HG02759 (cell line): Measurements from ENCODE around the gene COMT.
"Not testable (repeated sequence)": the region's sequence is repeated elsewhere in the genome, so short reads cannot be mapped to it uniquely, and the experiment has no call there.

ENCODE experiments used
- ATAC-seq: cut with Tn5 transposase; IDR thresholded peaks from one replicate; pipeline ENCODE4 v1.9.1; 2021; ENCODE audit warnings: mild to moderate bottlenecking, moderate library complexity; ENCODE audit not compliant: unreplicated experiment

COMT gene

DNA sequence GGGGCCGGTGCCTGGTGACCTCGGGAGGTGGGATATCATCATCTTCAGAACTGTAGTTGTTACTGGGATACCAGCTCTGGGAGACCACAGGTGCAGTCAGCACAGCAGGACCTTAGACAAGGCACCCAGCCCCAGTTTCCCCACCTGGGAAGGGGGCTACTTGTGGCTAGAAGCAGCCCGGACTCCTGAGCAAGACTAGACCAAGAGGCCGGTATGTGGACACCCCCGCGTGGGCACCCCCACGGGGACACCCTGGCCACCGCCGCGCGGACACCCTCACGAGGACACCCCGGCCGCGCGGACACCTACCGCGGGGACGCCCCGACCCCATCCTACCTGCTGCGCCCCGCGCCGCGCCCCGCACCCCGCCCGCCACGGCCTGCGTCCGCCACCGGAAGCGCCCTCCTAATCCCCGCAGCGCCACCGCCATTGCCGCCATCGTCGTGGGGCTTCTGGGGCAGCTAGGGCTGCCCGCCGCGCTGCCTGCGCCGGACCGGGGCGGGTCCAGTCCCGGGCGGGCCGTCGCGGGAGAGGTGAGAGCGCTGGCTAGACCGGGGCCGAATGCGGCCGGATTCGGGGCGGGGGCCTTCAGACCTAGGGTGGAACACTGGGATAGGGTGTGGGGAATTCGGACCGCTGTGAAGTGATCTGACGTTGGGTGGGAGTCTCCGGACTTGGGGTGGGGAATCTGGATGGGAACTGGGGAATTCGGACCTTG is at the start of gene COMT, which contains the start of gene TXNRD2:
Gene COMT (plus strand): TSS at position 408 of the 718 bp plus-strand sequence. CDS start 20,755 bp downstream, outside the sequence.
Gene TXNRD2 (minus strand): TSS at position 454 of the 718 bp plus-strand sequence. CDS start 15 bp downstream, at position 439.
- ATAC-seq: peak; percentile 69

DNA sequence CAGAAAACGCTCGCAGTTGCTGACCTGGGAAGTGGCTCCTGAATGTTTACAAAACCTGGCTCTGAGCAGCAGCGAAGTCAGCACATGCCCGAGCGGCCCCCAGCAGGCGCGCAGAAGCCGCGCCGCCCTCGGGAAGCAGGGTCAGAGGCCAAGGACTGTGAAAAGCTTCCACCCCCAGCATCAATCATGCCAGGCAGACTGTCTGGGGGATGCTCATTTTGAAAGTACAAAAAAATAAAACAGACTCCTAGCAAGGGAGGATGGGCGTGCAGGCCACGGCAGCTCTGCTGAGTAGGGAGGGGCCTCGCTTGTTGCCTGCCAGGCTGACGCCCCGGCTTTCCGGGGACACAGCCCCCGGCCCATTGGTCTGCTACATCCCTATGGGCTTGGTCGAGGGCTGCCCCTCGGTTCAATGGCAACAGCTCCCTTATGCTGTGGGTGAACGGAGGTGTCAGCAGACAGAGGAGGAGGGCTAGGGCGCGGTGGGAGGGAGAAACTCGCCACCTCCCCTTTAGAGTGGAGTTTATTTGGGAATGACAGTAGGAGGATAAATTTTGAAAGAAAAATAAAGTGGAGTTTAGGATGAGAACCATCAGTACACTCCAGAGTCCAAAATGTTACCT is 49.2 kb upstream of the COMT start:
- ATAC-seq: peak; percentile 27

GRCh38 chr22:19892925-19893324 is 48.6 kb upstream of the COMT start:
- ATAC-seq: no peak

DNA sequence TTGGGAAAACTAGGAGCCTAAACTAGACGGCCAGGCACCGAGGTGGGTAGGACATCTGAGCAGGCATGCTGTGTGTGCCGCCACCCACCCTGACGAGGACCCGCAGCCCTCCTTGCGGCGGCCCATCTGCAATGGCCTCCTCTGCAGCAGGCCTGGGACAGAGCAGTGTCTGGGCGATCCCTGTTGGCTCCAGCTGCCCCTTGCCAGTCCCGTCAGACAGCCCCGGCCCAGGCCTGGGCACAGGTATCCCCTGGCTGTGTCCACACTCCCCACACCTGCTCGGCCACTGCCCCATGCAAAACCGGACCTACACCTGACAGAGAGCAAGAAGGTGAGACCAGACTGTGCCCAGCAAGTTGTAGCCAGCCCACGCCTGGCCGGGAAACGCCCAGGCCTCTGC is 48.2 kb upstream of the COMT start:
- no peak for ATAC-seq

DNA sequence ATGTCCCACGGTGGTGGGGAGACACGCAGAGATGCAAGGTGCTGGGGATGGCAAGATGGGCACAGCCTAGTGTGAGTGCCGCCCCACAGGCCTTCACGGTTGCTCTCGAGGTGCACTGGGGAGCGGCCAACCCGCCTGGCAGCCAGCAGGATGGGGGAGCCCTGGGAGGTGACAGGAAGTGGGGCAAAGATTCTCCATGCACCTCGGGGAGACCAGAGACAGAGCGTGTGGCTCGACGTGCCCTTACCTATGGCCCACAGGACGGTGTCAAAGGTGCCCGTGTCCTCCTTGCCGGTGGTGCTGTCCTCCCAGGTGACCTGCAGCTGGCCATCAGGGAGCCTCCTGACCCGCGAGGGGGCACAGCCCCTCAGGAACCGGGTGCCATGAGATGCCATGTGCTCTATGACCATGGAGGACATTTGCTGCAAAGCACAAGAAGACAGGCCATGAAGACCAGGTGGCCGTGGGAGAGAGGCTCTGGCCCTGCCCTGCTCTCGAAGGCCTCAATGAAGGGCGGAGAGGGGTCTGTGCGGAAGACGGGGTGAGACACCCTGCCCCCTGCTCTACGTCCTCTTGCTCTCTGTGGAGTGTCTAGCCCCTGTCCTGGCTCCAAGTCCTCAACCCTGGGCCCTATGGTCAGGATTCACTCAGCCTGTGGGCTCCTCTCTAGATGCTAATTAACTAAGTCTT is 46.3 kb upstream of the COMT start:
- ATAC-seq: no peak

GRCh38 chr22:19896665-19897355 is 44.8 kb upstream of the COMT start:
- no peak for ATAC-seq

DNA sequence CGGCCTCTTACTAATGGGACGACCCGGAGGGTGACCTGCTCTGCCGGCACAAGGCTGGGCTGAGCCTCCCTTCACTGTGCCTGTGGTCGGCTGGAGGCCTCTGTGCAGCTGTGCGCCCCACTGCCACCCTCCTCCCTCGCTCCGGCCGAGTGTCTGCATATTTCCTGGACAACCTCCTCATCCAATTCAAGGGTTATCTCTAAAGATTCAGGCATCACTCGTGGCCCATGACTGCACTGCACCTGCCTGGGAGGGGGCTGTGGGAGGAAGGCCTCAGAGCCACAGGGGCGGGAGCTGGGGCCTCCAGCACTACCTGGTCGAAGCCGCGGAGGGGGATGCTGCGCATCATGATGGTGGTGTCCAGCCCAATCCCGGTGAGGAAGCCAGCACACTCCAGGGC is 43.8 kb upstream of the COMT start:
- ATAC-seq: no peak

DNA sequence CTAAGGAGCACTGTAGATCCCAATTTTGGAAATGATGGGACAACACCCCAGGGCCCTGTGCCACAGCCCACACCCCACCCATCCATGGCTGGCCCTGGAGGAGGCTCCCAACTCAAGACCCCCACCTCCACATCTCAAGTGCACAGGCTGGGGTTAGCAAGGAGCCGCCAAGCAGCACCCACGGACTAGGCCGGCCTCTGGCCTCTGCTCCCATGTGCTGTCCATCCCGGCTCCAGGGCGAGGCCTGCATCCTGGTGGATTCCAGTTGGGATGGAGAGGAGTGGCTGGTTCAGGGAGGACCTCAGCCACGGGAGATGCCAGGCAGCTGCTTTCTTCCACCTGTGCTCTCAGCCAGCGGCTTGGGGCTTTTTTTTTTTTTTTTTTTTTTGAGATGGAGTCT is 43.4 kb upstream of the COMT start:
- ATAC-seq: no peak

DNA sequence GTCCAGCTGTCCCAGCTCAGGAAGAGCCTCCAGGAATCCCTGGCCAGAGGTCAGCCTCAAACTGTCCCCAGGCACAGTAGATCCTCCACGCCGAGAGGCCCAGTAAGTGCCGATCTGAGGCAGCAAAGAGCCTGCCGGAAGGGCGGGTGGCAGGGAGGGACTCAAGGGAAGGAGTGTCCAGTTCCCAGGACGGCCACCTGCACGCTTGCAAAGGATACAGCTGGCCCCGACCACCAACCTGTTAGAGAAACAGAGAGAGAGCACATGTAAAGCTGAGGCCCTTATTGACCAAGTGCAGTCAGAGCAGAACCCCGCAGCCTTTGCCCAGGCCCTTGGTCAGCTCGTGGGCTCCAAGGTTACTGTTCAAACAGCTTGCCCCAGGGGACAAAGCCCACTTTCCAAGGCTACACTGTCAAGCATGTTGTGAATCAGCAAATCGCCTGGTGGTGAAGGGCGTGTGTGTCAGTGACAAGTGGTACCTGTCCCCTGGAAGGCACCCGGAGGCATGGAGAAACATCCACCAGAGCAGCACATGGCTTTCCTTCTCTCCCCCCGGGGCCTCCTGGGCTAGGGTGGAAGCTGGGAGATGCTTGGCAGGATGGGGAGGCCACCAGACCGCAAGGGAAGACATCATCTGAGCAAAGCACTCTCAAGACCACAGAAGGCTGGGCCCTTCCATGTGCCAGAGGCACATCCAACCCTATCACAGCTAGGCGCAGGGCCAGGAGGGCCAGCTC is 42.6 kb upstream of the COMT start:
- ATAC-seq: no peak

- no peak for ATAC-seq
These were observed 40.7 kb upstream of the COMT start for GRCh38 chr22:19900707-19901436.

DNA sequence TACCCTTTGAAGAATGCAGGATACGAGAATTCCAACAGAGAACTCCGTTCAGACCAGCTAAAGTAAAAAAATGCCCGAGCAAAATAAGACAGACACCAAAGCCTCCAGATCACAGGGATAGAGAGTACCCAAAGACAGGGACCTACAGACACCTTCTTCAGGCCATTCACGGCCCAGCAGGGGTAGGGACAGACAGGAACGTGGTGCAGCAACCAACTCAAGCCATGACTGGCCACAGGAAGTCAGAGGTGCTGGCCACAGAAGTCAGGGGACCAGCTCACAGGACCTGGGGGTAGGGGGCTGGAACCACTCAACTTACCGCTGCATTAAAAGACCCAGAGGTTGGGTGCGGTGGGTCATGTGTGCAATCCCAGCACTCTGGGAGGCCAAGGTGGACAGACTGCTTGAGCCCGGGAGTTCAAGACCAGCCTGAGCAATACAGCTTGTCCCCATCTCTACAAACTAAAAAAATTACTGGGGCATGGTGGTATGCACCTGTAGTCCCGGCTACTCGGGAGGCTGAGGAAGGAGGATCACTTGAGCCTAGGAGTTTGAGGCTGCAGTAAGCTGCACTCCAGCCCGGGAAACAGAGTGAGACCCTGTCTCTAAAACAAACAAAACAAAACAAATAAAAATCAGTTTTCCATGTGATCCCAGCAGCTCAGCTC is 39.9 kb upstream of the COMT start:
- no peak for ATAC-seq

DNA sequence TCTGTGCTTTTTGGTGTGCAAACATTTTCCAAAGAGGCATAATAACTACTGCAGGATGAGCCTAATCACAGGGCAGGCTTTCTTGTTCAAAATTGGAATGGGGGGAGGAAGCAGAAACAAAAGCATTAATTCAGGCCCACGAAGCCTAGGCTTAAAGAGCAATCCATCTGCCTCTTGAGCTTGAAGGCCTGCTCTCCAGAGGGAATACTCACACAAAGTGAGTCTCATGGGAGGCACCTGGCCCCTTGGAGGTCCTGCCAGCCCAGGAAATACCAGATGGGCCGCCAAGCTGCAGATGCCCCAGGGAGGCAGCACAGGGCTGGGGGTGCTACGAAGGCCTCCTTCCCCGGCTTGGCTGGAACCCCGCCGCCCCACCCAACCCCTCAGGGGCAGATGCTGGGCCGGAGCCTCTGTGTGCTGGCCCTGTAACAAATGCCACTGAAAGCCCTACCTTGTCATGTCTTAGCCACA is 39.3 kb upstream of the COMT start:
- ATAC-seq: no peak

- ATAC-seq: no peak
These were observed 38.5 kb upstream of the COMT start for GRCh38 chr22:19903031-19903430.

GRCh38 chr22:19903513-19903912 is 38.1 kb upstream of the COMT start:
- ATAC-seq: no peak

GRCh38 chr22:19904174-19904856 is 37.3 kb upstream of the COMT start:
- no peak for ATAC-seq

GRCh38 chr22:19904935-19905334 is 36.6 kb upstream of the COMT start:
- ATAC-seq: no peak

DNA sequence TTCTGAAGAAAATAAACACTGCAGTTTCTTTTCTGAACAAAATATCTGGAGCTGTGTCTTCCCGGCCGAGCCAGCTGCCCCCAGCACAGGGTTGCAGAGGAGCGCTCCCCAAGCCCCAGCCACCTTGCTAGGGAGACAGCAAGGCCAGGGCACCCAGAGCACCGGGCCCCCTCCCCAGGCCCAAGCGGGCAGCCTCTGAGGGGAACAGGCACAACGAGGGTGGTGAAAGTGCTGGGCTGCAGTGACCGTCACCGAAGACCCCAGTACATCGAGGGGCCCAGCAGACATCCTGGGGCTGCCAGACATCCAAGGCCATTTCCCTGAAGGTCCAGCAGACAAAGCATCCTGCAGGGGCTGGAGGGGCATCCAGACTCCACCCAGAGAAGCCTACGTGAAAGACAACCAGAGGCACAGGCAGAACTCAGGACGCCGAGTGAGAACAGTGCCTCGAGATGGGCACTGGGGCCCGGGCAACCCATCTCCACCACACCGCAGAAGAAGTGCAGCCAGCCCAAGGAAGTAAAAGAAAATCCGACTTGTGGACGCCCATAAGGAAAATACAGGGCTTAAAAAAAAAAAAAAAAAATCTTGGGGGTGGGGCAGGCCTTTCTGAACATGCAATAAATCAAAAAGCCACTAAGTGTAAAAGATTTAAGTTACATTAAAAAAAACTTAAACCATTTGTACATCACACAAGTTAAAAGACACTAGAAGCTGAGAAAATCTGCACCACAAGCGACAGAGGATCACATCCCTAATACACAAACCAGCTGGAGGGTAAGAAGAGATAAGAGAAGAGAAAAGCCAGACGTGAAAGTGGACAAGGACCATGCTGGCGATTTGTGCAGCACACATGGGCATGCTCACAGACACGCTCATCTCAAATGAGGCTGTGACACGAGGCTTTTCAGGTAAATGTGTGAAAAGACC is 36.0 kb upstream of the COMT start:
- no peak for ATAC-seq

DNA sequence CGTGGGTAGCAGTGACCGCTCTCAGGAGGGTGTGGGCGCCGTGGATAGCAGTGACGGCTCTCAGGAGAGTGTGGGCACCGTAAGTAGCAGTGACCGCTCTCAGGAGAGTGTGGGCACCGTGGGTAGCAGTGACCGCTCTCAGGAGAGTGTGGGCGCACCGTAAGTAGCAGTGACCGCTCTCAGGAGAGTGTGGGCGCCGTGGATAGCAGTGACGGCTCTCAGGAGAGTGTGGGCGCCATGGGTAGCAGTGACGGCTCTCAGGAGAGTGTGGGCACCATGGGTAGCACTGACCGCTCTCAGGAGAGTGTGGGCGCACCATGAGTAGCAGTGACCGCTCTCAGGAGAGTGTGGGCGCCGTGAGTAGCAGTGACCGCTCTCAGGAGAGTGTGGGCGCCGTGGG is 34.7 kb upstream of the COMT start:
- ATAC-seq: not testable (repeated sequence)
